Fibroblast of lung (primary cell): ENCODE measurements around the gene TCF12. TPM values are rescaled to one million over a fixed set of nuclear protein-coding genes. Genes with fewer than 3 reads are reported as not detected.

Experiments
- DNase-seq, 2 donors: peaks; one replicate each; pipeline versions ENCODE4 v3.0.0 to v3.0.0-alpha.2; 2010; ENCODE audit warnings: low read depth in 2 of 2
- H2AFZ ChIP-seq: 2 replicates; pipeline ENCODE4 v1.5.1; 2012; ENCODE audit warnings: low read length, control low read depth, inconsistent platforms
- H3K27ac ChIP-seq: 2 replicates; pipeline ENCODE4 v1.5.1; 2011; ENCODE audit warnings: low read length, control low read depth; ENCODE audit not compliant: insufficient read depth
- H3K27me3 ChIP-seq: 2 replicates; pipeline ENCODE4 v1.5.1; 2011; ENCODE audit warnings: mild to moderate bottlenecking, low read length; ENCODE audit not compliant: control insufficient read depth, insufficient read depth
- H3K36me3 ChIP-seq: 2 replicates; pipeline ENCODE4 v1.5.1; 2011; ENCODE audit warnings: low read length; ENCODE audit not compliant: control insufficient read depth, insufficient read depth
- H3K4me1 ChIP-seq: 2 replicates; pipeline ENCODE4 v1.5.1; 2011; ENCODE audit warnings: low read length; ENCODE audit not compliant: control insufficient read depth, insufficient read depth; ENCODE audit errors: extremely low read depth
- H3K4me2 ChIP-seq: 2 replicates; pipeline ENCODE4 v1.5.1; 2011; ENCODE audit warnings: low read length, control low read depth; ENCODE audit not compliant: insufficient read depth; ENCODE audit errors: extremely low read depth
- H3K4me3 ChIP-seq, 4 experiments: fragments of 200-600 bp in 1 of 4; sonication (generic) in 1 of 4; replicated peaks in 1 of 4; 2 replicates each; pipeline ENCODE4 v1.5.1; 2011 to 2016; ENCODE audit warnings: low read length in 4 of 4, low read depth in 3 of 4, mild to moderate bottlenecking in 3 of 4, control low read depth in 2 of 4, inconsistent platforms in 1 of 4, mixed read lengths in 1 of 4; ENCODE audit not compliant: insufficient read depth in 1 of 4; ENCODE audit errors: control extremely low read depth in 1 of 4
- H3K79me2 ChIP-seq: 2 replicates; pipeline ENCODE4 v1.5.1; 2012; ENCODE audit warnings: mild to moderate bottlenecking, low read length, inconsistent platforms; ENCODE audit not compliant: control insufficient read depth, insufficient read depth
- H3K9ac ChIP-seq: 2 replicates; pipeline ENCODE4 v1.5.1; 2011; ENCODE audit warnings: mild to moderate bottlenecking, low read length, control low read depth; ENCODE audit not compliant: insufficient read depth
- H3K9me3 ChIP-seq: 2 replicates; pipeline ENCODE4 v1.5.1; 2012; ENCODE audit warnings: low read depth, low read length; ENCODE audit not compliant: control insufficient read depth, insufficient read depth
- H4K20me1 ChIP-seq: 2 replicates; pipeline ENCODE4 v1.5.1; 2011; ENCODE audit warnings: low read length; ENCODE audit not compliant: control insufficient read depth, insufficient read depth; ENCODE audit errors: extremely low read depth
- EZH2 ChIP-seq: IDR thresholded peaks from 2 replicates; pipeline ENCODE4 v1.5.1; 2012; ENCODE audit warnings: low read length, control low read depth, mild to moderate bottlenecking; ENCODE audit errors: missing control alignments
- polyA plus RNA-seq, 2 donors: library from polyadenylated mRNA; depleted of rRNA in 1 of 2; stranded (reverse) in 1 of 2; unstranded in 1 of 2; fragments of >200 nt; gene quantifications; 2 replicates each; pipeline ENCODE4 v1.2.1, GENCODE V29; 2011 to 2012; ENCODE audit warnings: missing spikeins in 1 of 2
- total RNA-seq: library from RNA; depleted of rRNA; stranded (reverse); fragments of >200 nt; gene quantifications from 2 replicates; pipeline ENCODE4 v1.2.1, GENCODE V29; 2014
- TF ChIP-seq, protein P1 (sequence below), 2 donors: IDR thresholded peaks in 1 of 2; conservative IDR thresholded peaks in 1 of 2; 1 replicate in 1 of 2; 2 replicates in 1 of 2; pipeline ENCODE4 v1.5.1; 2011 to 2012; ENCODE audit warnings: low read length in 2 of 2, control low read depth in 1 of 2, inconsistent platforms in 1 of 2, low read depth in 1 of 2, mild to moderate bottlenecking in 1 of 2

TCF12 gene
- total and polyA plus RNA-seq, 2 donors (not counting 1 experiment from before 2014, with no cell fraction given), result 105 to 232 TPM

DNA sequence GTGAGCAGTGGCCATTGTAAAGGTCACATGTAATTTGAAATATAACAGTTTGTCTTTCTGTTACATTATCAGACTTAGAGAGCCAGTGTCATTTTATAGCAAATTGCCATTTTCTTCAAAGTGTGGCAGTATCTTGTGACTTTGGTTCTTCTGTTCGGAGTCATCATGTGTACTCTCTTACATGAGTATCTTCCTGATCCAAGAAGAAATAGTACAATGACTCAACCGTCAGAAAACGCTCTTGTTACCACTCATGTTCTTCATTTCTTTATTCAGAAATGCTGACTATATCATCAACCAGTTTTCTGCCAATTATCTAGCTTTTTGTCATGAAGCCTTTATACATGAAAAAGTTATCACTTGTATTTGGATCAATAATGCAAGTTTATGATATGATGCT lies 364.2 kb downstream of the TCF12 start:
- Histone ChIP-seq H3K9ac (no peak overlapping the region), H3K79me2 (no peaks in the 10 kb centered on the region), H3K4me3 (no peak overlapping the region), H3K4me2 (no peak overlapping the region), H2AFZ (no peak overlapping the region), H3K9me3 (no peaks in the 10 kb centered on the region), H3K27ac (no peak overlapping the region), H3K27me3 (no peaks in the 10 kb centered on the region), H3K4me1 (no peaks in the 10 kb centered on the region), H4K20me1 (no peaks in the 10 kb centered on the region), H3K36me3 (peaks cover 9% of the 10 kb centered on the region)
- DNase-seq, result no peak
- TF ChIP-seq EZH2, result no peak
- TF ChIP-seq, protein P1, sequence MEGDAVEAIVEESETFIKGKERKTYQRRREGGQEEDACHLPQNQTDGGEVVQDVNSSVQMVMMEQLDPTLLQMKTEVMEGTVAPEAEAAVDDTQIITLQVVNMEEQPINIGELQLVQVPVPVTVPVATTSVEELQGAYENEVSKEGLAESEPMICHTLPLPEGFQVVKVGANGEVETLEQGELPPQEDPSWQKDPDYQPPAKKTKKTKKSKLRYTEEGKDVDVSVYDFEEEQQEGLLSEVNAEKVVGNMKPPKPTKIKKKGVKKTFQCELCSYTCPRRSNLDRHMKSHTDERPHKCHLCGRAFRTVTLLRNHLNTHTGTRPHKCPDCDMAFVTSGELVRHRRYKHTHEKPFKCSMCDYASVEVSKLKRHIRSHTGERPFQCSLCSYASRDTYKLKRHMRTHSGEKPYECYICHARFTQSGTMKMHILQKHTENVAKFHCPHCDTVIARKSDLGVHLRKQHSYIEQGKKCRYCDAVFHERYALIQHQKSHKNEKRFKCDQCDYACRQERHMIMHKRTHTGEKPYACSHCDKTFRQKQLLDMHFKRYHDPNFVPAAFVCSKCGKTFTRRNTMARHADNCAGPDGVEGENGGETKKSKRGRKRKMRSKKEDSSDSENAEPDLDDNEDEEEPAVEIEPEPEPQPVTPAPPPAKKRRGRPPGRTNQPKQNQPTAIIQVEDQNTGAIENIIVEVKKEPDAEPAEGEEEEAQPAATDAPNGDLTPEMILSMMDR (conservative IDR thresholded peaks at IDR 0.05 in 1 of 2, IDR thresholded peaks at IDR 0.05 in 1 of 2; ENCODE audit: low read depth in 1 of 2, low read length in 2 of 2), result no peak

DNA sequence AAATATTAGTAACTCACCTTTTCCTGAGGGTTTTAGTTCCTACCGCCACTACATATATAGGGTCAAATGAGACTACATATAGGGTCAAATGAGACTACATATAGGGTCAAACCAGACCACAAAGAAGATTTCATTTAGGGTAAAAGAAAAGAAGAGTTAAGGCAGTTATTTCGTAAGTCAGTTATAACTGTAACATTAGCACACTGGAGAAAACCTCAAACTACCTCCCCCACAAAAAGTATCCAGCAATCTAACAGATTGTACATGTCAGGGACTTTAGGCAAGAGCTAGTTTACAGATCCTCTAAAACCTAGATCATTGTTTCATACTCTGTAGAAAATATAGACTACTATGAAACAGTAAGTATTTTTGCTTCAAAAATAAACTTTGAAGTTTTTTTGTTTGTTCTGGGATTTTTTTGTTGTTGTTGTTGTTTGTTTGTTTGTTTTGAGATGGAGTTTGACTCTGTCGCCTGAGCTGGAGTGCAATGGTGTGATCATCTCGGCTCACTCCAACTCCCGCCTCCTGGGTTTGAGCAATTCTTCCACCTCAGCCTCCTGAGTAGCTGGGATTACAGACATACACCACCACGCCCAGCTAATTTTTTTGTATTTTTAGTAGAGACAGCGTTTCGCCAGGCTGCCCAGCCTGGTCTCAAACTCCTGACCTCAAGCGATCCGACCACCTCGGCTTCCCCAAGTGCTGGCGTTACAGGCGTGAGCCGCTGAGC lies 365.5 kb downstream of the TCF12 start:
- DNase-seq, result peak in 1 of 2 donors; percentile 52
- TF ChIP-seq, protein P1 (conservative IDR thresholded peaks at IDR 0.05 in 1 of 2, IDR thresholded peaks at IDR 0.05 in 1 of 2; ENCODE audit: low read depth in 1 of 2, low read length in 2 of 2), result no peak
- no peak for TF ChIP-seq EZH2
- no peak overlapping the region for H3K9ac ChIP-seq

DNA sequence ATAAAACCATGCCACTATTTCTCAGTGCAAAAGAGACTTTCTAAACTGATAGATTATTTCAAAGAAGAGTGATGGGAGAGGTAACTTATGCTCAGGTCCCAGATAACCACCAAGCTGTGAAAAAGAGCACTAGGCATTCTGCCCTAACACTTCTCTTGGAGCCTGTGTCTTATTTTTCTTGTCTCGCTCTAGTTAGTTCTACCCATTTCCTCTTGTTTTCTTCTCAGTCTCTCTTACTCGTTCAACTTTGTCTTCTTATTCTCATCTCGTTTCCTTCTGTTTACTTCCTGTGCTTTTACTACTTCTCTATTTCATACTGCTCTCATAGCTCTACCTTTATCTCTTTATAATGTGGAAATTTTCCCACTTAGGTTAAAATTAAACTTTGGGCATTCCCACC lies 366.1 kb downstream of the TCF12 start:
- peaks cover 9% of the 10 kb centered on the region for H3K36me3 ChIP-seq
- no peak for DNase-seq

More for the DNA sequence above, 365.5 kb downstream of the TCF12 start:
- Histone ChIP-seq H3K4me2 (no peak overlapping the region), H3K27me3 (no peaks in the 10 kb centered on the region), H2AFZ (no peak overlapping the region), H3K9me3 (no peaks in the 10 kb centered on the region), H3K4me1 (no peaks in the 10 kb centered on the region), H3K27ac (no peak overlapping the region), H3K4me3 (no peak overlapping the region), H3K79me2 (no peaks in the 10 kb centered on the region), H4K20me1 (no peaks in the 10 kb centered on the region), H3K36me3 (peaks cover 9% of the 10 kb centered on the region)

More for the DNA sequence above, 366.1 kb downstream of the TCF12 start:
- H3K9ac ChIP-seq, result no peak overlapping the region
- no peak overlapping the region for H3K4me3 ChIP-seq
- no peaks in the 10 kb centered on the region for H4K20me1 ChIP-seq
- no peaks in the 10 kb centered on the region for H3K27me3 ChIP-seq
- H3K9me3 ChIP-seq, result no peaks in the 10 kb centered on the region
- H3K4me2 ChIP-seq, result no peak overlapping the region
- H3K79me2 ChIP-seq, result no peaks in the 10 kb centered on the region
- TF ChIP-seq, protein P1 (conservative IDR thresholded peaks at IDR 0.05 in 1 of 2, IDR thresholded peaks at IDR 0.05 in 1 of 2; ENCODE audit: low read depth in 1 of 2, low read length in 2 of 2), result no peak
- no peak for TF ChIP-seq EZH2
- H3K4me1 ChIP-seq, result no peaks in the 10 kb centered on the region
- no peak overlapping the region for H3K27ac ChIP-seq
- H2AFZ ChIP-seq, result no peak overlapping the region
